Duodenal mucosa (tissue), 2 donors: ENCODE results near the gene RAD18.

ENCODE experiments used
- H3K27ac ChIP-seq: one replicate; pipeline ENCODE4 v1.7.0; 2013; ENCODE audit warnings: low read depth, low read length
- H3K27me3 ChIP-seq, 2 donors: one replicate each; pipeline ENCODE4 v1.7.0; 2013; ENCODE audit warnings: low read length in 2 of 2, control low read depth in 1 of 2; ENCODE audit not compliant: insufficient read depth in 2 of 2, control insufficient read depth in 1 of 2
- H3K36me3 ChIP-seq, 2 donors: one replicate each; pipeline ENCODE4 v1.7.0; 2013; ENCODE audit warnings: low read length in 2 of 2, control low read depth in 1 of 2; ENCODE audit not compliant: insufficient read depth in 2 of 2, control insufficient read depth in 1 of 2
- H3K4me1 ChIP-seq, 2 donors: one replicate each; pipeline ENCODE4 v1.7.0; 2013; ENCODE audit warnings: low read length in 2 of 2, control low read depth in 1 of 2; ENCODE audit not compliant: insufficient read depth in 2 of 2, control insufficient read depth in 1 of 2
- H3K4me3 ChIP-seq, 2 donors: one replicate each; pipeline ENCODE4 v1.7.0; 2013; ENCODE audit warnings: low read length in 2 of 2, low read depth in 1 of 2
- H3K9ac ChIP-seq, 2 donors: one replicate each; pipeline ENCODE4 v1.7.0; 2013; ENCODE audit warnings: low read length in 2 of 2, low read depth in 1 of 2
- H3K9me3 ChIP-seq, 2 donors: one replicate each; pipeline ENCODE4 v1.7.0; 2013; ENCODE audit warnings: low read length in 2 of 2, control low read depth in 1 of 2; ENCODE audit not compliant: control insufficient read depth in 1 of 2

RAD18 gene

DNA sequence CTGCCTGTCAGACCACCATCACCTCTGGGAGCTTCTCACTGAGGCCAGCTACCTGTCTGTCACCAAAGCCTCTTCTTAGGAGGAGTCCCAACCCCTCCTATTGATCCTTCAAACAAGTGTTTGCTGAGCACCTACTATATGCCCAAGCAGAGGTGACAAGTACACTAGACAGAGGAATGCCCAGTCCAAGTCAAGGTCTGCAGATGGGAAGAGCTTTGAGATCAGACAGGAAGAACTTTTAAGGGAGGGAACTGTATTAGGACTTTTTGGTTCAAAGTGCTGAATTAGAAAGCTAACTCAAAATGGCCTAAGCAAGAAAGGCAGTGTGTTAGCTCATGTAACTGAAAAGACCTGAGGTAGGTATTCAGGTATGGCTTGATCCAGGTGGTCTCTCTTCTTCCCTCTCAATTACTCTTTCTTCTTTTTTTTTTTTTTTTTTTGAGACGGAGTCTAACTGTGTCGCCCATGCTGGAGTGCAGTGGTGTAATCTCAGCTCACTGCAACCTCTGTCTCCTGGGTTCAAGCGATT is 3.6 kb upstream of the RAD18 start:
- Histone ChIP-seq H3K9ac (no peak overlapping the region), H3K27ac (no peak overlapping the region), H3K27me3 (no peaks in the 10 kb centered on the region), H3K4me1 (peaks cover 51 to 68% of the 10 kb centered on the region in 2 donors), H3K36me3 (no peaks in the 10 kb centered on the region), H3K9me3 (no peaks in the 10 kb centered on the region), H3K4me3 (peak overlapping the region in 1 of 2 donors; percentile 4)

- peak overlapping the region in 1 of 2 donors; percentile 4 for H3K4me3 ChIP-seq
- H3K27ac ChIP-seq, result no peak overlapping the region
- H3K9ac ChIP-seq, result peak overlapping the region in 1 of 2 donors; percentile 49
- no peaks in the 10 kb centered on the region for H3K9me3 ChIP-seq
- H3K27me3 ChIP-seq, result no peaks in the 10 kb centered on the region
- no peaks in the 10 kb centered on the region for H3K36me3 ChIP-seq
- peaks cover 51 to 71% of the 10 kb centered on the region in 2 donors for H3K4me1 ChIP-seq
Observed at GRCh38 chr3:8966150-8966819, 3.0 kb upstream of the RAD18 start.

GRCh38 chr3:8964436-8965370 is 1.4 kb upstream of the RAD18 start:
- Histone ChIP-seq H3K36me3 (no peaks in the 10 kb centered on the region), H3K27ac (peak overlapping the region; percentile 47), H3K27me3 (no peaks in the 10 kb centered on the region), H3K4me1 (peaks cover 51 to 62% of the 10 kb centered on the region in 2 donors), H3K9me3 (no peaks in the 10 kb centered on the region), H3K9ac (no peak overlapping the region), H3K4me3 (peak overlapping the region; percentile 26 to 46)

- Histone ChIP-seq H3K9me3 (no peaks in the 10 kb centered on the region), H3K4me3 (peak overlapping the region; percentile 92 to 97), H3K9ac (peak overlapping the region; percentile 73 to 81), H3K36me3 (peaks cover 7 to 19% of the 10 kb centered on the region in 2 donors), H3K4me1 (peaks cover 42 to 45% of the 10 kb centered on the region in 2 donors), H3K27me3 (no peaks in the 10 kb centered on the region), H3K27ac (no peak overlapping the region)
Observed at GRCh38 chr3:8962226-8962861, 928 bp downstream of the RAD18 start.

GRCh38 chr3:8959668-8960067 is 3.6 kb downstream of the RAD18 start:
- Histone ChIP-seq H3K9me3 (no peaks in the 10 kb centered on the region), H3K4me1 (peaks cover 23 to 26% of the 10 kb centered on the region in 2 donors), H3K4me3 (no peak overlapping the region), H3K36me3 (peaks cover 7 to 36% of the 10 kb centered on the region in 2 donors), H3K9ac (no peak overlapping the region), H3K27me3 (no peaks in the 10 kb centered on the region), H3K27ac (no peak overlapping the region)

DNA sequence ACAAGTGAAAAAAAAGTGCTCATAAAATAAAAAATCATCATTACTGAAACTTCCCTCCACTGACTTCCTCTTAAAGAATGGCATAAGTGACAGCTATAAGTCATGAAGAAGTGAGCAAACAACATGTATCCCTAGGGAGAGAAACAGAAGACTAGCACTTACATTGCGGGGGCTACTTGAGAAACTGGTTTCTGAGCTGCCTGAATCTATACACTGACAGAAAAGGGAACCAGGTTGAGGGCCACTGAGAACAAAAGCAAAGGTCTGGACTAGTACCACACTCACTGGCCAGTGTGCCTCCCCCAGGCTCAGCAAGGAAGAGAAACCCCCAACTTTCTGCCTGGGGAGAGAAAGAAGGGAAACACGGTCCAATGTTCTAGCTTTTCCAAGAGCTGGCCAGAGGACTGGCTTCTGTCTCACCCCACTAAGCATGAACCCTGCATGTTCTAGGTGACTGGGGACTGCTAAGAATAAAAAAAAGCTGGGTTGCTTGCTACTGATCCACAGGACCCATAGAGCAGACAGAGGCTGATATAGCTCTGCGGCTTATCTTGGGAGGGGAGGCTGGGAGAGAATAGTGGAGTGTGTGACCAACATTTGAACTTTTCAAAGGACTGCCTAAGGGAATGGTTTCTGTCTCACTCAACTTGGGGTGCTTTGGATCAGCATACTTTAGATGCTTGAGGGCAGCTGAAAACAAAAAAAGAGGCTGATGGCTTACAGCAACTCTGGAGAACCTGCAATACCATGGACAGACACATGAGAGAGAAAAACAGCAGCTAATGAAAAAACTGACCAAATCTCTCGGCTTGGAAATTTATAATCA is 8.1 kb downstream of the RAD18 start:
- no peaks in the 10 kb centered on the region for H3K4me1 ChIP-seq
- no peak overlapping the region for H3K27ac ChIP-seq
- peaks cover 7 to 36% of the 10 kb centered on the region in 2 donors for H3K36me3 ChIP-seq
- H3K9ac ChIP-seq, result no peak overlapping the region
- no peak overlapping the region for H3K4me3 ChIP-seq
- H3K27me3 ChIP-seq, result no peaks in the 10 kb centered on the region
- no peaks in the 10 kb centered on the region for H3K9me3 ChIP-seq

- Histone ChIP-seq H3K36me3 (peaks cover 5 to 26% of the 10 kb centered on the region in 2 donors), H3K4me3 (no peak overlapping the region), H3K27ac (no peak overlapping the region), H3K4me1 (no peaks in the 10 kb centered on the region), H3K9ac (no peak overlapping the region), H3K9me3 (no peaks in the 10 kb centered on the region), H3K27me3 (no peaks in the 10 kb centered on the region)
Observed at GRCh38 chr3:8953313-8953712, 10.0 kb downstream of the RAD18 start.

DNA sequence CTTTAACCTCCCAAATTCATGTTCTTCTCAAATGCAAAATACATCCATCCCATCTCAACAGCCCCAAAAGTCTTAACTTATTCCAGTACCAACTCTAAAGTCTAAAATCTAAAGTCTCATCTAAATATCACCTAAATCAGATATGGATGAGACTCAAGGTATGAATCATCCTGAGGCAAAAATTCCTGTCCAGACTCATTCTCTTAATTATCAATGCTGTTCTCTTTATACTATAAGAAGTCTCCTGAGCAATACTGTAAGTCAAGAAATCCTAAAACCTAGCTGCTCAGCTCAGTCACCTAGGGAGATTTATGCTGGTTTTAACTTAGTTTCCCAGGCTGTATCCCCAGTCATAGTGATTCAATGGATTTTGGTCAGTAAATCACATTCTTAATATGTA is 11.1 kb downstream of the RAD18 start:
- H3K4me3 ChIP-seq, result no peak overlapping the region
- no peaks in the 10 kb centered on the region for H3K4me1 ChIP-seq
- H3K27ac ChIP-seq, result no peak overlapping the region
- no peaks in the 10 kb centered on the region for H3K9me3 ChIP-seq
- H3K9ac ChIP-seq, result no peak overlapping the region
- peaks cover 0 to 22% of the 10 kb centered on the region in 2 donors for H3K36me3 ChIP-seq
- no peaks in the 10 kb centered on the region for H3K27me3 ChIP-seq

DNA sequence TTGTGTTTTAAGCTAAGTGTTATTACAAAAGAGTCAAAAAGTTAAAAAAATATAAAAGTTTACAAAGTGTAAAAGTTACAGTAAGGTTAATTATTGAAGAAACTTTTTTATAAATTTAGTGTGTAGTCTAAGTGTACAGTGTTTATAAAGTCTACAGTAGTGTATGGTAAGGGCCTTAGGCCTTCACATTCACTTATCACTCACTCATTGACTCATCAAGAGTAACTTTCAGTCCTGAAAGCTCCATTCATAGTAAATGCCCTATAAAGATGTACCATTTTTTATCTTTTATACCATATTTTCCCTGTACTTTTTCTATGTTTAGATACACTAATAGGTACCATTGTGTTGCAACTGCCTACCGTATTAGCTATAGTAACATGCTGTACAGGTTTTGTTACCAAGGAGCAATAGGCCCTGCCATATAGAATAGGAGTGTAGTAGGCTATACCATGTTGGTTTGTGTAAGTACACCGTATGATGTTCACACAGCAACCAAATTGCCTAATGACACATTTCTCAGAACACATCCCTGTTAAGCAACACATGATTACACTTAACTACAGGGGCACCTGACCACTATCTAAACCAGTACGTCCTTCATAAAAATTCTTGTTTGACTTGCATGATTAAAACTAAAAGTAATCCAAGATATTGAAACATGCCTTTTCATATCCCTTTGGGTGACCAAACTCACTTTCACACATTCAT is 17.2 kb downstream of the RAD18 start:
- Histone ChIP-seq H3K4me3 (no peak overlapping the region), H3K4me1 (no peaks in the 10 kb centered on the region), H3K9ac (no peak overlapping the region), H3K36me3 (peaks cover 12 to 22% of the 10 kb centered on the region in 2 donors), H3K27ac (no peak overlapping the region), H3K9me3 (no peaks in the 10 kb centered on the region), H3K27me3 (no peaks in the 10 kb centered on the region)
